Esophagus muscularis mucosa (tissue), 4 donors: ENCODE results near the gene C16orf90.

Experiments used
- EP300 ChIP-seq: sonication (generic); formaldehyde crosslinking; IDR thresholded peaks from one replicate; pipeline ENCODE4 v1.6.1; 2017; ENCODE audit warnings: antibody characterized with exemption
- POLR2A ChIP-seq: fragments of 450-650 bp; IDR thresholded peaks from one replicate; pipeline ENCODE4 v1.6.1; 2017; ENCODE audit warnings: antibody characterized with exemption, moderate library complexity, mild to moderate bottlenecking, low read depth
- POLR2AphosphoS5 ChIP-seq, 2 donors: sonication (generic); formaldehyde crosslinking; IDR thresholded peaks; one replicate each; pipeline ENCODE4 v1.6.1; 2017; ENCODE audit warnings: antibody characterized with exemption in 2 of 2
- TF ChIP-seq, protein P1 (sequence below), 3 experiments: fragments of 200-600 bp in 2 of 3; fragments of 450-650 bp in 1 of 3; sonication (generic) in 2 of 3; IDR thresholded peaks; one replicate each; pipeline ENCODE4 v1.5.1; 2017 to 2019; ENCODE audit warnings: antibody characterized with exemption in 3 of 3, mild to moderate bottlenecking in 2 of 3, moderate library complexity in 1 of 3

GRCh38 chr16:3501783-3502400 is 6.6 kb upstream of the C16orf90 start:
- TF ChIP-seq, protein P1, sequence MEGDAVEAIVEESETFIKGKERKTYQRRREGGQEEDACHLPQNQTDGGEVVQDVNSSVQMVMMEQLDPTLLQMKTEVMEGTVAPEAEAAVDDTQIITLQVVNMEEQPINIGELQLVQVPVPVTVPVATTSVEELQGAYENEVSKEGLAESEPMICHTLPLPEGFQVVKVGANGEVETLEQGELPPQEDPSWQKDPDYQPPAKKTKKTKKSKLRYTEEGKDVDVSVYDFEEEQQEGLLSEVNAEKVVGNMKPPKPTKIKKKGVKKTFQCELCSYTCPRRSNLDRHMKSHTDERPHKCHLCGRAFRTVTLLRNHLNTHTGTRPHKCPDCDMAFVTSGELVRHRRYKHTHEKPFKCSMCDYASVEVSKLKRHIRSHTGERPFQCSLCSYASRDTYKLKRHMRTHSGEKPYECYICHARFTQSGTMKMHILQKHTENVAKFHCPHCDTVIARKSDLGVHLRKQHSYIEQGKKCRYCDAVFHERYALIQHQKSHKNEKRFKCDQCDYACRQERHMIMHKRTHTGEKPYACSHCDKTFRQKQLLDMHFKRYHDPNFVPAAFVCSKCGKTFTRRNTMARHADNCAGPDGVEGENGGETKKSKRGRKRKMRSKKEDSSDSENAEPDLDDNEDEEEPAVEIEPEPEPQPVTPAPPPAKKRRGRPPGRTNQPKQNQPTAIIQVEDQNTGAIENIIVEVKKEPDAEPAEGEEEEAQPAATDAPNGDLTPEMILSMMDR (IDR thresholded peaks at IDR 0.05): no peak
- no peak for TF ChIP-seq POLR2AphosphoS5 (IDR thresholded peaks at IDR 0.05)
- no peak for TF ChIP-seq POLR2A
- TF ChIP-seq EP300: no peak
